ENCODE results near the gene CYP4F12. TPM values are rescaled to one million over a fixed set of nuclear protein-coding genes. Genes with fewer than 3 reads are reported as not detected.

CYP4F12 gene
- total and polyA plus RNA-seq, 2 donors (not counting 3 experiments of a cell fraction or from before 2014, with no cell fraction given): not detected

GRCh38 chr19:15673176-15673654 is 328 bp downstream of the CYP4F12 start:
- no peaks in the 10 kb centered on the region for H3K27me3 ChIP-seq (ENCODE audit: control insufficient read depth in 2 of 2, insufficient read depth in 2 of 2, low read length in 2 of 2)
- ChIA-PET POLR2A (no interaction called here), CTCF (no interaction called here)
- no peaks in the 10 kb centered on the region for H3K9me3 ChIP-seq (replicated peaks; ENCODE audit: control insufficient read depth, insufficient read depth, low read length)
- no peak overlapping the region for H3K4me3 ChIP-seq (replicated peaks in 1 of 3; ENCODE audit: insufficient read depth in 1 of 3, low read depth in 1 of 3, low read length in 3 of 3)
- H3K9me1 ChIP-seq (replicated peaks; ENCODE audit: control insufficient read depth, extremely low read depth, insufficient read depth, low read length): no peaks in the 10 kb centered on the region
- H3K4me1 ChIP-seq (ENCODE audit: control insufficient read depth, extremely low read depth, insufficient read depth, low read length): no peaks in the 10 kb centered on the region
- no peak overlapping the region for H3K9ac ChIP-seq (replicated peaks; ENCODE audit: extremely low read depth, insufficient read depth, low read length)
- H3K79me2 ChIP-seq (ENCODE audit: control insufficient read depth, insufficient read depth, low read length): no peaks in the 10 kb centered on the region
- FAIRE-seq (no peak), DNase-seq (ENCODE audit: low read depth, low spot score) (no peak)
- H2AFZ ChIP-seq (ENCODE audit: low read depth, low read length): no peak overlapping the region
- H3K36me3 ChIP-seq (ENCODE audit: control insufficient read depth in 2 of 2, extremely low read depth in 1 of 2, insufficient read depth in 2 of 2, low read length in 2 of 2): no peaks in the 10 kb centered on the region
- no peak overlapping the region for H3K27ac ChIP-seq (ENCODE audit: insufficient read depth, low read depth, low read length)
- TF ChIP-seq POLR2AphosphoS5 (IDR thresholded peaks at IDR 0.05; ENCODE audit: insufficient read depth, low read depth, low read length) (no peak), JUN (IDR thresholded peaks at IDR 0.05; ENCODE audit: borderline replicate concordance, insufficient read depth, insufficient read length, low read depth) (no peak), MAX (IDR thresholded peaks at IDR 0.05; ENCODE audit: insufficient read depth, insufficient read length) (no peak), MYC (IDR thresholded peaks at IDR 0.05; ENCODE audit: low read depth, low read length) (no peak), CTCF (IDR thresholded peaks at IDR 0.05; ENCODE audit: extremely low read depth in 1 of 2, insufficient read depth in 1 of 2, low read depth in 1 of 2, low read length in 2 of 2) (no peak), FOS (IDR thresholded peaks at IDR 0.05; ENCODE audit: borderline replicate concordance, insufficient read depth, low read length) (no peak), POLR2A (IDR thresholded peaks at IDR 0.05; ENCODE audit: low read depth, low read length) (no peak), GATA2 (IDR thresholded peaks at IDR 0.05; ENCODE audit: insufficient read depth, insufficient read length, low read depth, low read length) (no peak), EZH2 (IDR thresholded peaks at IDR 0.05; ENCODE audit: borderline replicate concordance, low read depth, low read length, severe bottlenecking) (no peak)
- no peaks in the 10 kb centered on the region for H4K20me1 ChIP-seq (replicated peaks; ENCODE audit: control insufficient read depth, extremely low read depth, insufficient read depth, low read length)
- dilution Hi-C loops (cut with MboI; ENCODE audit: extremely low pct_ligation_motif_present, low sequenced_read_pairs) (no loop called here), intact Hi-C loops (cut with micrococcal nuclease) (no loop called here)
- no TSS peak for BruUV-seq (replicated peaks)
- H3K4me2 ChIP-seq (ENCODE audit: insufficient read depth, low read length): no peak overlapping the region
